WERI-Rb-1 (cell line): ENCODE measurements around the gene GABBR2.

ENCODE experiments used
- DNase-seq: peaks from one replicate; pipeline ENCODE4 v3.0.0-alpha.2; 2020
- H3K27ac ChIP-seq: fragments of 250-450 bp; sonication (Bioruptor Pico); 2 replicates; pipeline ENCODE4 v1.5.1; 2020; ENCODE audit warnings: mild to moderate bottlenecking, moderate library complexity
- H3K27me3 ChIP-seq: fragments of 250-450 bp; sonication (Bioruptor Pico); 2 replicates; pipeline ENCODE4 v1.5.1; 2021; ENCODE audit warnings: mild to moderate bottlenecking, low read depth, moderate library complexity; ENCODE audit not compliant: insufficient read depth, severe bottlenecking
- H3K36me3 ChIP-seq: fragments of 250-450 bp; sonication (Bioruptor Pico); 2 replicates; pipeline ENCODE4 v1.5.1; 2020; ENCODE audit warnings: mild to moderate bottlenecking, moderate library complexity
- H3K4me3 ChIP-seq: 2 replicates; pipeline ENCODE4 v1.5.1; 2011; ENCODE audit warnings: low read depth, mild to moderate bottlenecking, control low read depth, low read length
- H3K9me3 ChIP-seq: fragments of 250-450 bp; sonication (Bioruptor Pico); 2 replicates; pipeline ENCODE4 v1.5.1; 2021; ENCODE audit warnings: mild to moderate bottlenecking, moderate library complexity; ENCODE audit not compliant: severe bottlenecking
- TF ChIP-seq, protein P1 (sequence below): IDR thresholded peaks from 2 replicates; pipeline ENCODE4 v1.5.1; 2011; ENCODE audit warnings: low read depth, mild to moderate bottlenecking, control low read depth, inconsistent platforms, low read length

GABBR2 gene

DNA sequence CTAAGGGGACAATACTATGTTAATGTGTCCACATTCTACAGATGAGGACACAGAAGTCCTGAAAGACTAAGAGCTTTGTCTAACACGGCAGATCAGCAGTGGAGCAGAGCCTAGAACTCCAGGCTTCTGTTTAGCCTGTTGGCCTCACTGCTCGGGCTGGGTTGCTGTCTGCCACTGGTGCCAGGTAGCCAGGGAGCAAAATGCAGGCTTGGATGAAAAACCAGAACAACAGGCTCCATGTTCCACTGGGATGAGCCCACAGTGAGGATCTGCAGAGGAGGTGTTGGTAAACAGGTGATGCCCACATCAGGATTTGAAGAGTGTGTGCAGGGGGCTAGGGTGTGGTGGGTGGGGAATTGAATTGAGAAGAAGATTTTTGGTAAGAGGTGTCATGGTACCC, 339.3 kb downstream of the GABBR2 start:
- Histone ChIP-seq H3K27ac (no peak overlapping the region), H3K4me3 (no peak overlapping the region), H3K9me3 (peaks cover 17% of the 10 kb centered on the region), H3K36me3 (peaks cover 29% of the 10 kb centered on the region), H3K27me3 (no peaks in the 10 kb centered on the region)
- DNase-seq = no peak
- TF ChIP-seq, protein P1, sequence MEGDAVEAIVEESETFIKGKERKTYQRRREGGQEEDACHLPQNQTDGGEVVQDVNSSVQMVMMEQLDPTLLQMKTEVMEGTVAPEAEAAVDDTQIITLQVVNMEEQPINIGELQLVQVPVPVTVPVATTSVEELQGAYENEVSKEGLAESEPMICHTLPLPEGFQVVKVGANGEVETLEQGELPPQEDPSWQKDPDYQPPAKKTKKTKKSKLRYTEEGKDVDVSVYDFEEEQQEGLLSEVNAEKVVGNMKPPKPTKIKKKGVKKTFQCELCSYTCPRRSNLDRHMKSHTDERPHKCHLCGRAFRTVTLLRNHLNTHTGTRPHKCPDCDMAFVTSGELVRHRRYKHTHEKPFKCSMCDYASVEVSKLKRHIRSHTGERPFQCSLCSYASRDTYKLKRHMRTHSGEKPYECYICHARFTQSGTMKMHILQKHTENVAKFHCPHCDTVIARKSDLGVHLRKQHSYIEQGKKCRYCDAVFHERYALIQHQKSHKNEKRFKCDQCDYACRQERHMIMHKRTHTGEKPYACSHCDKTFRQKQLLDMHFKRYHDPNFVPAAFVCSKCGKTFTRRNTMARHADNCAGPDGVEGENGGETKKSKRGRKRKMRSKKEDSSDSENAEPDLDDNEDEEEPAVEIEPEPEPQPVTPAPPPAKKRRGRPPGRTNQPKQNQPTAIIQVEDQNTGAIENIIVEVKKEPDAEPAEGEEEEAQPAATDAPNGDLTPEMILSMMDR = no peak

DNA sequence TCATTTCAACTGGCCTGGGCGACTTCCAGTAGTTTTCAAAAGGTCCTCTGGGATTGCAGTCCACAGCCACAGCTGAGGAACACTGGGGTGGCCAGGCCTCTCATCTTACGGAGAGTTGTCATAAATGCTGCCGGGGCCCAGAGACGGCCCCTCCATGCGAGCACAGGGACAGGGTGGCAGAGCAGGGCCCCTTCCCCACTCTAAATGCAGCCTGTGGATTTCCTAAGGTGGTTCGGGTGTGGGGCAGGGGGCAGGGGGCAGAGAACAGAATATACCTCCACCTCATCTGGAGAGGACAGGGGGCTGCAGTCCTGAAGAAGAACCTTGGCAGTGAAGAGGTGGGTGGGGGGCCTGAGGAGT, 339.7 kb downstream of the GABBR2 start:
- Histone ChIP-seq H3K36me3 (peaks cover 29% of the 10 kb centered on the region), H3K27ac (no peak overlapping the region), H3K27me3 (no peaks in the 10 kb centered on the region), H3K4me3 (no peak overlapping the region), H3K9me3 (peaks cover 17% of the 10 kb centered on the region)
- DNase-seq = no peak
- TF ChIP-seq, protein P1 = no peak

DNA sequence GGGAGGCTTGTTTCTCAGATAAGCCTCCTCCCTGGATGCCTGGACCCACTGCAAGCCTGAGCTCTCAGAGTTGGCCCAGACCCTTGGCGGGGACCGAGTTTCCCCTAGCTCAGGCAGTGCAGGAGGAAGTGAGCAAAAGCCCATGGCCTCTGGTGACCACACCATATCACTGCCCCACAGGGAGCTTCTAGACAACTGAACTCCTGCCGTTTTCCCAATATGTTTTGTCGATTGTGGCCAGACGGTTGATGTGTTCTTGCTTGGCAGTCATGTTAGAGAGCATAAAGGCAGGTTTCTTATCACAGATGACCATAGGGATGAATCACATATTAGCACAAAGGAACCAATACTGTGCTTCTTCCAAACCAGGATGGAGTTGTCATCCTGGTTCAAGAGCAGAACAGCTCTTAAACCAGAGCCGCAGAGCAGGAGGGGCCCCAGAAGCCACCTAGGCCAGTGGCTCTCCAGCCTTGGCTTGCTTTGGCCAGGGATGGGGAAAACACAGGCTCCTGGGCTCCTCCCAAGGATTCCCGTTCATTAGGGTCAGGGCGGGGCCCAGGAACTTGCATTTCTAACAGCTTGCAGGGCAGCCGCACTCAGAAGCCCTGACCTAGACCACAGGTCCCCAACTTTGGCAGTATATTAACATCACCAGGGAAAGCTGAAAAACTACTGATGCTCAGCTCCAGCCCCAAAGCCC, 340.2 kb downstream of the GABBR2 start:
- peaks cover 29% of the 10 kb centered on the region for H3K36me3 ChIP-seq
- no peak overlapping the region for H3K27ac ChIP-seq
- peaks cover 17% of the 10 kb centered on the region for H3K9me3 ChIP-seq
- TF ChIP-seq, protein P1 = no peak
- no peak for DNase-seq
- H3K4me3 ChIP-seq = no peak overlapping the region
- no peaks in the 10 kb centered on the region for H3K27me3 ChIP-seq

DNA sequence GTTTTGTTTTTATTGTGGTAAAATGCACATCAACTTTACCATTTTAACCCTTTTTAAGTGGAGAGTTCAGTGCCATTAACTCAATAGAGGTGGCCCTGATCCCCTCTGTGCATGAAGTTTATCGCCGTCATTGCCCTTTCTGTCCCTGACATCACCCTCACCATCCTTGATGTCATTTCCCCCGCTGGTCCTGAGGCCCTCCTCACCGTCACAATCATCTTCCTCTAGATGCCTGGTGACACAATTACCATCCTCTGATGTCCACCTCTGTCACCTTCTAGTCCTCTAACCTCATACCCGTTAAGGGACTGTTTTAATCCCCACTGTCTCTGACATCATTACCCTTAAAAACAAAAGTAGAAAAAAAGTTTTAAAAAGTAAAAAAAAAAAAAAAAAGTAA, 340.8 kb downstream of the GABBR2 start:
- H3K36me3 ChIP-seq = peaks cover 29% of the 10 kb centered on the region
- no peak overlapping the region for H3K4me3 ChIP-seq
- TF ChIP-seq, protein P1 = no peak
- H3K9me3 ChIP-seq = peaks cover 17% of the 10 kb centered on the region
- DNase-seq = no peak
- no peaks in the 10 kb centered on the region for H3K27me3 ChIP-seq
- H3K27ac ChIP-seq = no peak overlapping the region

DNA sequence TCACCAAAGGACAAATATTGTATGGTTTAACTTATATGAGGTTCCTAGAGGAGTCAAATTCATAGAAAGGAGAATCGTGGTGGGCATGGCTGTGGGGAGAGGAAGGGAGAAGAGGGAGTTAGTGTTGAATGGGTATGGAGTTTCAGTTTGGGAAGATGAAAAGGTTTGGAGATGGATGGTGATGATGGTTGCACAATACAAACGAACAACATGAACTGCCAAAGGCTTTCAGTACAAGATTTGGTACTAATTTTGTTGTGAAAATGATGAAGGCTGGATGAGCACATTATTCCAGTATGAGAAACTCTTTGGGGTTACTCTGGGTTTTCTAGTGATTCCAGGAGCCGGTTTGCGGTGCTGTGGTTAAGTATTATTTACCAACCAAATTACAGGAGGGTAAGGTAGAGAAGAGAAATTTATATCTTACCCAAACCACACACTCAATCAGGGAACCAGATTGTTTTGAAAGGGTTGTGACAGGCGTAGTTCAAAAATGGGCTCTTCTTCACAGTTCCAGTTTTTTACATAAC, 341.3 kb downstream of the GABBR2 start:
- no peak overlapping the region for H3K4me3 ChIP-seq

More for the DNA sequence above, 341.3 kb downstream of the GABBR2 start:
- TF ChIP-seq, protein P1 = no peak
- no peaks in the 10 kb centered on the region for H3K27me3 ChIP-seq
- no peak for DNase-seq
- H3K9me3 ChIP-seq = peaks cover 17% of the 10 kb centered on the region
- no peak overlapping the region for H3K27ac ChIP-seq
- peaks cover 29% of the 10 kb centered on the region for H3K36me3 ChIP-seq
